Brain microvascular endothelial cell (primary cell): ENCODE measurements around the gene SCD5.

Experiments used
- DNase-seq: peaks from one replicate; pipeline ENCODE4 v3.0.0-alpha.2; 2020
- H3K27ac ChIP-seq: fragments of 250-450 bp; sonication (Bioruptor Pico); 2 replicates; pipeline ENCODE4 v1.5.1; 2020; ENCODE audit warnings: mild to moderate bottlenecking, moderate library complexity
- H3K27me3 ChIP-seq: fragments of 250-450 bp; sonication (Bioruptor Pico); replicated peaks from 2 replicates; pipeline ENCODE4 v1.5.1; 2020; ENCODE audit warnings: mild to moderate bottlenecking
- H3K36me3 ChIP-seq: fragments of 250-450 bp; sonication (Bioruptor Pico); replicated peaks from 2 replicates; pipeline ENCODE4 v1.5.1; 2020; ENCODE audit warnings: mild to moderate bottlenecking
- H3K4me3 ChIP-seq: 2 replicates; pipeline ENCODE4 v1.5.1; 2011; ENCODE audit warnings: low read depth, mild to moderate bottlenecking, control low read depth, low read length, moderate library complexity
- CTCF ChIP-seq: IDR thresholded peaks from 2 replicates; pipeline ENCODE4 v1.5.1; 2011; ENCODE audit warnings: low read depth, mild to moderate bottlenecking, moderate library complexity, low read length, control low read depth, inconsistent platforms; ENCODE audit errors: missing control alignments
- in situ Hi-C: cut with HindIII; loops from 2 replicates; pipeline ENCODE4 v1.10.0; 2017; ENCODE audit warnings: low sequenced_read_pairs, low pct_ligation_motif_present

SCD5 gene

DNA sequence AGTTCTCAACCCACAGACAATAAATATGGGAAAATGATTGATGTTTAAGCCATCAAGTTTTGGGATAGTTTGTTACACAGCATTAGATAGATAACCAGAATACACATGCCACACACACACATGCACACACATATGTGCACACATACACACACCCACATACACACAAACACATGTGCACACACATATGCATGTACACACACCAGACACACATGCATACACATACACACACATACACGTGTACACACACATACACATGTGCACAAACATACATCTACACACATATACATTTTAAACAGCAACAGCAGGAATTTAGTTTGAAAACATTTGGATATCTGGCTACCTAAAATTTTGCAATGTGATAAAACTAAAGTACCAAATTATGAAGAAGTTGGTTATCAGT, 194.1 kb downstream of the SCD5 start:
- no peak overlapping the region for H3K4me3 ChIP-seq
- DNase-seq, result no peak
- H3K27ac ChIP-seq, result no peak overlapping the region
- H3K27me3 ChIP-seq, result no peaks in the 10 kb centered on the region
- no peak for TF ChIP-seq CTCF
- in situ Hi-C loops, result no loop called here
- no peaks in the 10 kb centered on the region for H3K36me3 ChIP-seq

DNA sequence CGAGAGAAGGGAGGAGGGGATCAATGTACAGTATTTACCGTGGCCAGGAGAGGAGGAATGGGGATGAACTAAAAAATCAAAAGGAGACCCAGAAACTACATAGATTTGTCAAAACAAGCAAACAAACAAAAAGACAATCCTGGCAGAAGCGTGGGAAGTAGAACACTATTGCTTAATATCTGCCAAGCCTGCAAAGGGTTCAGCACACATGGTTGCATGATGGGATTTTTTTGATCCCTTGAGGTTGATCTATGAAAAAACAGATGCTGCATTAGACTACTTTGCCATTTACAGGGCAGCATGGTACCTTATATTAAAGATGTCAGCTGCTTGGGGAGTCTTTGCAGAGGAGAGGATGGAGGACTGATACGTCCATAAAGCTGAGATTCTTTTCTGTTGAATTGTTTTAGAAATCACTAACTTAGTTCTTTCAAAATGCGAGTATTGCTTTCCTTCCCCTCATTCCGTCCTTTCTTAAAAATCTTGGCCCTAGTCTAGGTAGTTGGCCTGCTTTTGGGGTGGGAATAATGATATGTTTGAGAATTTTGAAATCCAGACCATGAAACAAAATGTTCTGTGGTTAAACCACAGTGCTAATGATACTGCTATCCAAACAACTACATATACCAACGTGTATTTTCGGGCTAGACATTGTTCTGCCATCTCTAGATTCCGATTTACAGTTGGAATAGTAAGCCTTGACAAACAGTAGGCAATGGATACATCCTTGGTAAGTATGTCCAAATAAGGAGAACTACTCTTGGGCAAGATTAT, 197.2 kb downstream of the SCD5 start:
- no peak overlapping the region for H3K4me3 ChIP-seq
- no peaks in the 10 kb centered on the region for H3K27me3 ChIP-seq
- in situ Hi-C loops, result no loop called here
- no peak overlapping the region for H3K27ac ChIP-seq
- TF ChIP-seq CTCF, result no peak
- H3K36me3 ChIP-seq, result no peaks in the 10 kb centered on the region
- no peak for DNase-seq

GRCh38 chr4:82599336-82599735, 199.3 kb downstream of the SCD5 start:
- in situ Hi-C loops, result no loop called here
- Histone ChIP-seq H3K4me3 (no peak overlapping the region), H3K27me3 (peaks cover 3% of the 10 kb centered on the region), H3K36me3 (no peaks in the 10 kb centered on the region), H3K27ac (no peak overlapping the region)
- no peak for TF ChIP-seq CTCF
- DNase-seq, result no peak

- in situ Hi-C loops, result no loop called here
- DNase-seq, result no peak
- H3K27me3 ChIP-seq, result peaks cover 14% of the 10 kb centered on the region
- H3K27ac ChIP-seq, result no peak overlapping the region
- TF ChIP-seq CTCF, result no peak
- no peaks in the 10 kb centered on the region for H3K36me3 ChIP-seq
- H3K4me3 ChIP-seq, result no peak overlapping the region
These were observed 204.1 kb downstream of the SCD5 start for GRCh38 chr4:82594456-82594855.

- Histone ChIP-seq H3K27ac (no peak overlapping the region), H3K4me3 (no peak overlapping the region), H3K36me3 (no peaks in the 10 kb centered on the region), H3K27me3 (peaks cover 14% of the 10 kb centered on the region)
- in situ Hi-C loops, result no loop called here
- TF ChIP-seq CTCF, result no peak
- no peak for DNase-seq
These were observed 205.2 kb downstream of the SCD5 start for GRCh38 chr4:82593411-82593810.

- in situ Hi-C loops, result no loop called here
- Histone ChIP-seq H3K4me3 (no peak overlapping the region), H3K36me3 (no peaks in the 10 kb centered on the region), H3K27ac (no peak overlapping the region), H3K27me3 (peaks cover 14% of the 10 kb centered on the region)
- no peak for DNase-seq
- TF ChIP-seq CTCF, result no peak
These were observed 206.0 kb downstream of the SCD5 start for GRCh38 chr4:82592639-82593038.
